Neural progenitor cell (in vitro differentiated cells): ENCODE data around the gene DOCK3. TPM values are rescaled to one million over a fixed set of nuclear protein-coding genes. Genes with fewer than 3 reads are reported as not detected.

Experiments
- DNase-seq: peaks from one replicate; pipeline ENCODE4 v3.0.0-alpha.2; 2016; ENCODE audit warnings: low spot score
- H2AFZ ChIP-seq: fragments of 200-600 bp; sonication (generic); replicated peaks from 2 replicates; pipeline ENCODE4 v1.6.1; 2016; ENCODE audit warnings: antibody characterized with exemption
- H3F3A ChIP-seq: fragments of 200-600 bp; sonication (generic); 2 replicates; pipeline ENCODE4 v1.6.1; 2016; ENCODE audit warnings: antibody characterized with exemption, low read depth
- H3K27ac ChIP-seq: fragments of 200-600 bp; sonication (generic); 2 replicates; pipeline ENCODE4 v1.5.1; 2016; ENCODE audit warnings: mild to moderate bottlenecking
- H3K27me3 ChIP-seq: fragments of 200-600 bp; sonication (generic); 2 replicates; pipeline ENCODE4 v1.6.1; 2016; ENCODE audit warnings: mild to moderate bottlenecking, moderate library complexity
- H3K36me3 ChIP-seq: fragments of 200-600 bp; sonication (generic); 2 replicates; pipeline ENCODE4 v1.5.1; 2016
- H3K4me1 ChIP-seq: fragments of 200-600 bp; sonication (generic); 2 replicates; pipeline ENCODE4 v1.6.1; 2016; ENCODE audit warnings: mixed run types
- H3K4me2 ChIP-seq: fragments of 200-600 bp; sonication (generic); 2 replicates; pipeline ENCODE4 v1.6.1; 2016
- H3K4me3 ChIP-seq: fragments of 200-600 bp; sonication (generic); 2 replicates; pipeline ENCODE4 v1.5.1; 2016
- H3K79me2 ChIP-seq: fragments of 200-600 bp; sonication (generic); 2 replicates; pipeline ENCODE4 v1.6.1; 2016; ENCODE audit warnings: low read depth
- H3K9ac ChIP-seq: fragments of 200-600 bp; sonication (generic); 2 replicates; pipeline ENCODE4 v1.6.1; 2016
- H3K9me3 ChIP-seq: fragments of 200-600 bp; sonication (generic); 2 replicates; pipeline ENCODE4 v1.5.1; 2016; ENCODE audit warnings: low read depth
- H4K20me1 ChIP-seq: fragments of 200-600 bp; sonication (generic); 2 replicates; pipeline ENCODE4 v1.6.1; 2016; ENCODE audit warnings: low read depth
- H3K27ac Mint-ChIP-seq: 3 replicates; pipeline ENCODE4 v1.8.0; 2021; ENCODE audit warnings: mixed read lengths
- H3K27me3 Mint-ChIP-seq: 2 replicates; pipeline ENCODE4 v1.8.0; 2022; ENCODE audit warnings: low read depth, mild to moderate bottlenecking, inconsistent platforms, moderate library complexity, mixed read lengths; ENCODE audit not compliant: insufficient read depth
- H3K36me3 Mint-ChIP-seq: 3 replicates; pipeline ENCODE4 v1.8.0; 2021; ENCODE audit warnings: mixed read lengths
- H3K4me1 Mint-ChIP-seq: 3 replicates; pipeline ENCODE4 v1.8.0; 2021; ENCODE audit warnings: mixed read lengths
- H3K4me3 Mint-ChIP-seq: 3 replicates; pipeline ENCODE4 v1.8.0; 2021; ENCODE audit warnings: mild to moderate bottlenecking, moderate library complexity, mixed read lengths
- H3K9me3 Mint-ChIP-seq: 3 replicates; pipeline ENCODE4 v1.8.0; 2020; ENCODE audit warnings: mixed read lengths
- CTCF ChIP-seq: fragments of 200-600 bp; sonication (generic); IDR thresholded peaks from 2 replicates; pipeline ENCODE4 v1.5.1; 2017; ENCODE audit warnings: antibody characterized with exemption, mild to moderate bottlenecking
- EZH2 ChIP-seq: fragments of 200-600 bp; sonication (generic); IDR thresholded peaks from 2 replicates; pipeline ENCODE4 v1.6.1; 2017; ENCODE audit warnings: antibody characterized with exemption, mild to moderate bottlenecking, moderate library complexity
- EZH2phosphoT487 ChIP-seq: fragments of 200-600 bp; sonication (generic); IDR thresholded peaks from 2 replicates; pipeline ENCODE4 v1.6.1; 2017; ENCODE audit warnings: antibody characterized with exemption
- total RNA-seq: library from RNA; depleted of rRNA; stranded (reverse); fragments of >200 nt; gene quantifications from 2 replicates; pipeline ENCODE4 v1.2.3, GENCODE V29; 2015; ENCODE audit warnings: low replicate concordance

DOCK3 gene
- total RNA-seq, 1 donor from 2014 or later, result 10.7 TPM

GRCh38 chr3:51283421-51283820 is 608.7 kb downstream of the DOCK3 start:
- Histone ChIP-seq H3K4me3 (no peak overlapping the region), H3K9me3 (peaks cover 13% of the 10 kb centered on the region), H2AFZ (no peak overlapping the region), H3K4me2 (no peak overlapping the region), H3K27me3 (no peaks in the 10 kb centered on the region), H3K27ac (no peak overlapping the region), H3K9ac (no peak overlapping the region), H3K79me2 (no peaks in the 10 kb centered on the region), H3F3A (no peaks in the 10 kb centered on the region), H4K20me1 (no peaks in the 10 kb centered on the region), H3K36me3 (peaks cover 6% of the 10 kb centered on the region), H3K4me1 (no peaks in the 10 kb centered on the region)
- Mint-ChIP-seq H3K4me1 (no peaks in the 10 kb centered on the region), H3K27ac (no peak overlapping the region), H3K36me3 (peaks cover 23% of the 10 kb centered on the region), H3K27me3 (no peaks in the 10 kb centered on the region), H3K9me3 (peaks cover 21% of the 10 kb centered on the region), H3K4me3 (no peak overlapping the region)
- no peak for TF ChIP-seq EZH2
- no peak for DNase-seq

GRCh38 chr3:51295625-51296024 is 620.9 kb downstream of the DOCK3 start:
- no peak overlapping the region for H3K4me3 Mint-ChIP-seq
- Histone ChIP-seq H3K9ac (no peak overlapping the region), H3K27me3 (no peaks in the 10 kb centered on the region), H3K36me3 (peaks cover 1% of the 10 kb centered on the region), H3K79me2 (no peaks in the 10 kb centered on the region), H3F3A (no peaks in the 10 kb centered on the region), H3K9me3 (peaks cover 7% of the 10 kb centered on the region), H2AFZ (no peak overlapping the region), H3K4me3 (no peak overlapping the region), H3K27ac (no peak overlapping the region), H3K4me2 (no peak overlapping the region), H4K20me1 (no peaks in the 10 kb centered on the region), H3K4me1 (no peaks in the 10 kb centered on the region)
- peaks cover 4% of the 10 kb centered on the region for H3K36me3 Mint-ChIP-seq
- peaks cover 19% of the 10 kb centered on the region for H3K9me3 Mint-ChIP-seq
- no peaks in the 10 kb centered on the region for H3K4me1 Mint-ChIP-seq
- H3K27me3 Mint-ChIP-seq, result peaks cover 4% of the 10 kb centered on the region
- H3K27ac Mint-ChIP-seq, result no peak overlapping the region
- DNase-seq, result no peak
- no peak for TF ChIP-seq EZH2

GRCh38 chr3:51297333-51297732 is 622.6 kb downstream of the DOCK3 start:
- no peak for DNase-seq
- no peaks in the 10 kb centered on the region for H3K4me1 Mint-ChIP-seq
- peaks cover 9% of the 10 kb centered on the region for H3K36me3 Mint-ChIP-seq
- H3K27ac ChIP-seq, result no peak overlapping the region
- H3K27ac Mint-ChIP-seq, result no peak overlapping the region
- H3K9me3 ChIP-seq, result no peaks in the 10 kb centered on the region
- H3K4me3 ChIP-seq, result no peak overlapping the region
- H3K9ac ChIP-seq, result no peak overlapping the region
- H3K27me3 Mint-ChIP-seq, result peaks cover 6% of the 10 kb centered on the region
- H3K79me2 ChIP-seq, result no peaks in the 10 kb centered on the region
- peaks cover 4% of the 10 kb centered on the region for H3K36me3 ChIP-seq
- no peak overlapping the region for H3K4me3 Mint-ChIP-seq
- no peaks in the 10 kb centered on the region for H4K20me1 ChIP-seq
- H3K4me1 ChIP-seq, result no peaks in the 10 kb centered on the region
- H3K4me2 ChIP-seq, result no peak overlapping the region
- no peaks in the 10 kb centered on the region for H3F3A ChIP-seq
- H2AFZ ChIP-seq, result no peak overlapping the region
- peaks cover 20% of the 10 kb centered on the region for H3K9me3 Mint-ChIP-seq
- TF ChIP-seq EZH2, result no peak
- no peak for TF ChIP-seq EZH2phosphoT487
- no peak for TF ChIP-seq CTCF
- H3K27me3 ChIP-seq, result no peaks in the 10 kb centered on the region

GRCh38 chr3:51304230-51304629 is 629.5 kb downstream of the DOCK3 start:
- peaks cover 12% of the 10 kb centered on the region for H3K36me3 ChIP-seq
- Mint-ChIP-seq H3K9me3 (peaks cover 32% of the 10 kb centered on the region), H3K36me3 (peaks cover 24% of the 10 kb centered on the region), H3K4me3 (no peak overlapping the region), H3K27me3 (peaks cover 9% of the 10 kb centered on the region), H3K4me1 (peaks cover 12% of the 10 kb centered on the region), H3K27ac (no peak overlapping the region)
- no peak overlapping the region for H3K4me3 ChIP-seq
- H3K4me2 ChIP-seq, result peak overlapping the region; percentile 67
- H3K79me2 ChIP-seq, result no peaks in the 10 kb centered on the region
- peaks cover 10% of the 10 kb centered on the region for H3K9me3 ChIP-seq
- H3K27me3 ChIP-seq, result no peaks in the 10 kb centered on the region
- no peaks in the 10 kb centered on the region for H4K20me1 ChIP-seq
- peak overlapping the region; percentile 95 for H3K27ac ChIP-seq
- H3F3A ChIP-seq, result peaks cover 32% of the 10 kb centered on the region
- peaks cover 26% of the 10 kb centered on the region for H3K4me1 ChIP-seq
- no peak overlapping the region for H3K9ac ChIP-seq
- peak; percentile 76 for DNase-seq
- TF ChIP-seq EZH2 (no peak), CTCF (no peak), EZH2phosphoT487 (no peak)
- peak overlapping the region; percentile 96 for H2AFZ ChIP-seq
